ENCODE measurements around the gene SLC3A2.
"Not testable (repeated sequence)": the region's sequence is repeated elsewhere in the genome, so short reads cannot be mapped to it uniquely, and the experiment has no call there.

Gene SLC3A2

GRCh38 chr11:62931499-62932278 is 51.0 kb downstream of the SLC3A2 start:
- DNase-seq (ENCODE audit: low read depth): no peak

- no peak for DNase-seq (ENCODE audit: low read depth)
These were observed 52.6 kb downstream of the SLC3A2 start for GRCh38 chr11:62933285-62933684.

GRCh38 chr11:62933750-62934495 is 53.2 kb downstream of the SLC3A2 start:
- no peak for DNase-seq (ENCODE audit: low read depth)

- no peak for DNase-seq (ENCODE audit: low read depth)
These were observed 53.7 kb downstream of the SLC3A2 start for GRCh38 chr11:62934496-62934785.

- DNase-seq (ENCODE audit: low read depth): not testable (repeated sequence)
These were observed 56.8 kb downstream of the SLC3A2 start for GRCh38 chr11:62937528-62937927.
